ENCODE results near the gene TTC13. TPM values are rescaled to one million over a fixed set of nuclear protein-coding genes. Genes with fewer than 3 reads are reported as not detected.

Gene TTC13
- total RNA-seq, 1 experiment from 2014 or later = 22.6 TPM

DNA sequence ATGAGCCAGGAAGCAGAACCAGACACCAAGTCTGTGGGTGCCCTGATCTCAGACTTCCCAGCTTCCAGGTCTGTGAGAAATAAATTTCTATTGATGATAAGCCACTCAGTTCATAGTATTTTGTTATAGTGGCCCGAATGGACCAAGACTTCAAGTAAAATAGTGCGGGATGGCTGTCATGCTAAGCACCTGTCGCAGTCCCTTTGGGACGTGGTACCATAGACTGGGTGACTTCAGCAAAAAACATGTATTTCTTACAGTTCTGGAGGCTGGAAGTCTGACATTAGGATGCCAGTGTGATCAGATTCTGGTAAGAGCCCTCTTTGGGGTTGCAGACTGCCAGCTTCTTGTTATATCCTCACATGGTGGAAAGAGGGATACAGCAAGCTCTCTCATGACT, 107.7 kb downstream of the TTC13 start:
- DNase-seq (ENCODE audit: low read depth) = no peak

DNA sequence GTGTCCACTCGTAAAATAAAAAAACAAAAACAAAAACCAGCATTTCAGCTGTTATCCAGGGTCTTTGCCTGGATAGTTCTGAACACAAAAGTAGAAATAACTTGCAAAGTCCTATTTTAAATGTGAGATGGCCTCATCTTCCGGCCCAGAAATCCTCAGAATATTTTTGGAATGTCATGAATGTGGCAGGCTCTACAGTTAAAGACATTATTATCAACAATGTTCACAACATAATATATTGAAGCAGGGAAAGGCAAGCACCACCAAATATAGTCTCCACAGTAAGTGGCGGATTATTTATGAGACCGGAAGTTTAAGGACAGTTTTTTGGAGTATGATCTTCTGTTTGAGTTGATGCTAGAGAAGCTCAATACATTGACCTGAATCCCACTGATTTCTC, 109.2 kb downstream of the TTC13 start:
- DNase-seq (ENCODE audit: low read depth) = no peak

GRCh38 chr1:230868736-230869385, 109.8 kb downstream of the TTC13 start:
- DNase-seq (ENCODE audit: low read depth) = peak; percentile 56

- DNase-seq (ENCODE audit: low read depth) = peak; percentile 76
Measured at GRCh38 chr1:230867903-230868735, 110.5 kb downstream of the TTC13 start, which contains the start of gene C1orf198. Gene C1orf198 (minus strand): TSS chr1:230868521. CDS start chr1:230868512, 9 bp downstream.

DNA sequence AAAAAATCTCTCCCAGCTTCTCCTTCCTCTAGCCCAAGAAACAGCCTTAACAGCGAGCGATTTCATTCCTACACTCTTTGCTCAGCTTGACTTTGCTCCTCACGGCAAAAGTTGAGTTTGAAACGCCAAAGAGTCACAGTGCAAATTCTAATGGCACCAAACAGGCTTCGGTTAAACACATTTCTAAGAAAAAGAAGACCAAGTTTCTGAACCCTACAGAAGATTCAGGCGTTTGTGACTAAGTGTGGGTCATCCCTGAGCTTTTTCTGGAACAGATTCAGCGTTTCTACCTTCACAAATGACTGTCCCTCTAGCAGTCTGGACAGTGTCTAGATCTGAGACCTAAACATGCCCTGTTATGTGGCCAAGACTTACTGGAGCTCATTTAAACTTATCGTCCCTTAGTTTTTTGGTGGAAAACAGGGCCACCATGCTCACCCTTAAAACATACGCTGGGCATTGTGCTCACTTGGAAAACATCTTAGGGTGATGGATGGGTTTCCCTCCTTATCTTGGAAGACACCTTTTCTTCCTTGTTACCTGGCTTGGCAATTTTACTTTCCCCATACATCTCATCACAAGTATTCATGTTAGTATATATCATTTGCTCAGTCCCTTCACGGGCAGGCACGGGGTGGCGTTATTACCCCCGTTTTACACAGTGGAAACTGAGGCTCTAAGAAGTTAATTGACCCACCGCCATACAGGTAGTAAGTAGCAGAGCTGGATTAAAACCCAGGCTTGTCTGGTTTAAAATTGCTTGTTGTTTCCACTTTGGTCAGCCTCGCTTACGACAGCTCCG, 111.4 kb downstream of the TTC13 start:
- no peak for DNase-seq (ENCODE audit: low read depth)

DNA sequence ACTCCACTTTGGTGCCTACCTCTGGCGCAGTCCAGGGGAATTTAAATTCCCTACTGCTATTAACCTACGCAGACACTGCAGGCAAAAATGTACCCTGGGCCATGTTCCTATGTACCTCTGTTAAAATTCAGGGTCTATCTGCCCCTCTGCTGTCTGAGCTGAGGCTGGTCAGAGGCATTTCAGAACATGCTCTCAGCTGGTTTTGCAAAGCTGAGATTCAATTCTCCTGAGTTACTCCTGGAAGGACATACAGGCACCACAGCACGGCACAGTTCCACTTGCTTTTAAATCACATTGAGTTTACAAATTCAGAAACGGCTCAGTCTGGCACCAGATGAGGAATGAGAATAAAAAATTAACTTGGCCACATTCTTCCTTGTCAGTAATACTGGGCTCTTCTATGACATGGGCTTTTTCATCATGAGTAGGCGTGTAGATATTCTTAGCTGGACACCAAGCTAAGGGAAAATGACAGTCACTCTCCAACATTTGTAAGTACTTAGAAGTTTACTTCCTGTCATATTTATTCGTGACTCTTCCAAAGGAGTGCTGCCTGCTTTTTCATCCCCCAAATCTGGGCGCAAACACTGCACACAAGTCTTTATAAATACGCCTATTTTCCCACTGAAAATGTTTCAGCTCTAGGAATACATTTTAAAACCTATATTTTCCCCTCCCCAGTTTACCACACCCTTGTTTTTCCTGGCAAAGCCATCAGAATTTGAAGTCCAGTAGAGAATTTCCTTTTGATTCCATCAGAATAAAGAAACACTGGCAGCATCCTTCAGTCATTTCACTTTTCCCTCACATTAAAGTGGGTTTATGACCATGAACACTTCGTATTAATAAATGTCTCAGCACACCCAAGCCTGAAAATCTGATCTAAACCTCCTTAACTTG, 112.2 kb downstream of the TTC13 start:
- no peak for DNase-seq (ENCODE audit: low read depth)

GRCh38 chr1:230865062-230865817, 113.4 kb downstream of the TTC13 start:
- DNase-seq (ENCODE audit: low read depth) = no peak

DNA sequence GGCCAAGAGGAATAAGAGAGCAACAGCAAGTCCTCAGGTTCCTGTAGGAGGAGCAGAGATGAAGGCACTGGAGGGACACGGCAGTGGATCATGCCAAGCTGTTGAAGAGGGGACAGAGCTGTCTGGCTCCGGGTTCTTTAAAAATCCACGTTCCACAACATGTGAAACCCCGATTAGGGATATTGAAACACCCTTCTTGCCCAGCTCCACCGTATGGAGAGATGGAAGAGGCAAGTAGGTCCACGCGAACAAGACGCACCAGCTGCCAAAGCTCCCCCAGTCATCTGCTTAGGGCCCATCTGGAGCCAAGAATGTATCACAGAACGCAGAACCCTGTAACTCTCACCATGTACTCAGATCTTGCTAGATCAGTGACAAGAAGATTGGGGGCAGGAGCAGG, 114.2 kb downstream of the TTC13 start:
- no peak for DNase-seq (ENCODE audit: low read depth)

- DNase-seq (ENCODE audit: low read depth) = no peak
Measured at GRCh38 chr1:230863449-230863848, 115.2 kb downstream of the TTC13 start.

DNA sequence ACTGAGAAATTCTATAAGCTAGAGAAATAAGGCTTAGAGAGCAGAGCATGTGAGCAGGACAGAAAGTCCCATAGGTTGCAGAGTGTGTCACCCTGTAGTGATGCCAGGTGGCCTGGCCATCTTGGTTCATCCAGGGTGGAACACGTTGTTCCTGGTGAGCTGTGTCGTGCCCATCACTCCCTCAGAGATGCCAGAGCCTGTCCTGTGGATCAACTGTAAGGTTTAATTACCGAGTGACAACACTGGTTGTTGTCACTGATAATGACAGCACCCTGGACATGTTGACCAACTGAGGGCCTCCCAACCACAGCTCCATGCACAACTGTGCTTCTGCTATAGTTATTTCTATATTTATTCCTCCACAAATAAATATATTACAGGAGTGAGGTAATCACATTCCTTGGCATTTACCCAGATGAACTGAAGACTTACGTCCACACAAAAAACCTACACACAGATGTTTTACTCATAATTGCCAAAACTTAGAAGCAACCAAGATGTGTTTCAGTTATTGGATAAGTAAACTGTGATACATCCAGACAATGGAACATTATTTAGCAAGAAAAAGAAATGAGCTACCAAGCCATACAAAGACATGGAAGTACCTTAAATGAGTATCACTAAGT, 116.6 kb downstream of the TTC13 start:
- DNase-seq (ENCODE audit: low read depth) = no peak

- no peak for DNase-seq (ENCODE audit: low read depth)
Measured at GRCh38 chr1:230861489-230861888, 117.2 kb downstream of the TTC13 start.

GRCh38 chr1:230860617-230861384, 117.9 kb downstream of the TTC13 start:
- DNase-seq (ENCODE audit: low read depth) = no peak

DNA sequence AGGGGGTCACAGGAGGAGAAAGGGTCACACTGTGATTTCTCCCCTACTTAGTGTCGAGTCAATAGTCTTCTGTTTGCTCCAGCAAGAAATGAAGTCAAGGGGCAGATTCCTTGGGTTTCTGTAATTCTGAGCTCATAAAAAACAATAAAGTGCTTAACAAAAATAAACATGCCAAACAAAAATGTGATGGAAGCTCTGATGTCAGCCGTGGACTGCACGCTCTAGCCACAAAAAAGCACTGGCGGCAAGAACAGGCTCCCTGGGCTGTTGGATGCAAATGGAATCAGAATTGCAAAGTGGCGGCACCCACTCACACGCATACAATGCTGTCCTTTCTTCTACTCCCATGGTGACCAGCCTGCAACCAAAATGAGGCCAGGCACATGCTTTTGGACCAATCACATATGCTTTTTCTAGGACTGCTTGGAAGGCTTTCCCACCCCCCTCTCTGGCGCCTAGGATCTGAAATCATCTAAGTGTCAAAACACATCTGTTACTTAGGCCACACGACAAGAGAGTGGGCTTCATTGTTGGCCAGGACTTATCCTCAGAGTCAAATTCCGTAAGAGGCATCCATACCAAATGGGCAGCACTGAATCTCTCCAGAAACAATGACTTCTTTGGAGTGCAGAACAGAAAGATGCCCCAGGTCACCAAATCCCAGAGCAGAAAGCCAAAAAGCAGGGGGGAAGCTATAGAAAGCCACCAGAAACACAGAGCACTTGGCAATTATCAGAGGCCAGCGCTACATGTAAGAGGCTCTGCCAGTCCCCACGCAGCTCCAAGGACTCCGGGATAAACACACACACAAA, 119.5 kb downstream of the TTC13 start:
- DNase-seq (ENCODE audit: low read depth) = peak; percentile 23

DNA sequence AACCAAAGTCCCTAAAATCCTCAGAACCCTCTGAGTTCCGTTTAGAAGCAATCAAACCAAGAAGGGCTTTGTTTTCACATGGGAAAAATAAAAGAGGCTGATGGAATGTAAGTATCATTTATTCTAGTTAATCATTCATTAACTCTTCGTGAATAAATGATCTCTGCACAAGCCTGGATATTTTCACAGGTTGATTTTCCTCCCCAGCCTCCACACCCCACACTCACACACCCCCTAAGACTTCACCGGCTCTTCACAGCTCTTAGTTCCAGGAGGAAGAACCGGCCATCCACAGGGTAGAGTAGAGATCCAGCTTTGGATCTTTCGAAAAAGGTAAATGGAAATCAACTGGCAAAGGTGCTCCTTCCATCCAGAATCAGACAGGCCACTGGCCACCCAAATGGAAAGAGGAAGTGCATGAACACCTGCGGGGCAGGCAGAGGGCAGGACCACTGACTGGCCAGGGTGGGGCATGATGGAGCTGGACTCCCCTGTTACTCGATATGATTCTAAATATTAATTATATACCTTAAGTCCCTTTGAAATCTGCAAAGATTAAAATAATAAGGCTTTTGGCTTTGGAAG, 120.3 kb downstream of the TTC13 start:
- no peak for DNase-seq (ENCODE audit: low read depth)

- no peak for DNase-seq (ENCODE audit: low read depth)
Measured at GRCh38 chr1:230857822-230858221, 120.8 kb downstream of the TTC13 start.

- peak; percentile 52 for DNase-seq (ENCODE audit: low read depth)
Measured at GRCh38 chr1:230857077-230857476, 121.6 kb downstream of the TTC13 start.

All from Daoy (cell line).